Activated naive CD4-positive, alpha-beta T cell treated with anti-CD3 and anti-CD28 coated beads for 36 hours (primary cell): ENCODE results near the gene TULP4. TPM values are rescaled to one million over a fixed set of nuclear protein-coding genes. Genes with fewer than 3 reads are reported as not detected.
A peak's percentile ranks its signal among the peaks of the same experiment; 100 is the strongest.

Source experiments
- CTCF ChIA-PET: fragments of 350-600 bp; sonication (Branson Sonifier 250); formaldehyde crosslinking; loops from one replicate; lab custom pipeline; 2021; ENCODE audit warnings: antibody characterized with exemption; lab: Charles Lee
- DNase-seq: peaks from one replicate; pipeline ENCODE4 v3.0.0-alpha.2; 2020
- H3K27ac Mint-ChIP-seq: one replicate; pipeline ENCODE4 v1.8.0; 2021; ENCODE audit warnings: mild to moderate bottlenecking, mixed read lengths
- H3K27me3 Mint-ChIP-seq: one replicate; pipeline ENCODE4 v1.8.0; 2021; ENCODE audit warnings: low read depth, mixed read lengths
- H3K36me3 Mint-ChIP-seq: one replicate; pipeline ENCODE4 v1.8.0; 2021; ENCODE audit warnings: low read depth, mixed read lengths
- H3K4me1 Mint-ChIP-seq: one replicate; pipeline ENCODE4 v1.8.0; 2021; ENCODE audit warnings: low read depth, mixed read lengths
- H3K4me3 Mint-ChIP-seq: one replicate; pipeline ENCODE4 v1.8.0; 2021; ENCODE audit warnings: mild to moderate bottlenecking, moderate library complexity, mixed read lengths
- H3K9me3 Mint-ChIP-seq: one replicate; pipeline ENCODE4 v1.8.0; 2021; ENCODE audit warnings: mixed read lengths
- intact Hi-C: fragments of 100-400 bp; cut with micrococcal nuclease; formaldehyde crosslinking; loops from one replicate; pipeline ENCODE4 v1.15.1; 2023
- total RNA-seq, 2 experiments: library from RNA; stranded (reverse); gene quantifications; one replicate each; pipeline ENCODE4 v1.2.3, GENCODE V29; 2021

The TULP4 gene
- total RNA-seq, 2 experiments from 2014 or later: 17.4 to 17.6 TPM

DNA sequence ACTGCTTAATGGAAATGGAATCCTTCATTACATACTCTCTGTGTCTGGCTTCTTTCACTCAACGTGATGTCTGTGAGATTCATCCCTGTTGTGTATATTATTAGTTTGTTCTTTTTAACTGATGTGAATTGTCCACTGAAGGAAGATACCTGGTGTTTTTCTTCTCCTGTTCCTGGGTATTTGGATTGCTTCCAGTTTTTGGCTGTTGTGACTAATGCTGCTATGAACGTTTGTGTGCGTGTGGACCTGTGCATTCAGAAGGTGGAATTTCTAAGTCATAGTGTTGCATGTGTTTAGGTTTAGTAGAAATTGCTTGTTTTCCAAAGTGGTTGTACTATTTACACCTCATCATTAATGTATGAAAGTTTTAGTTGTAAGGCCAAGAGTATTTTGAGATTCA lies 3.8 kb downstream of the TULP4 start:
- CTCF ChIA-PET: no interaction called here
- H3K4me3 Mint-ChIP-seq: no peak overlapping the region
- no peak overlapping the region for H3K27ac Mint-ChIP-seq
- peaks cover 10% of the 10 kb centered on the region for H3K4me1 Mint-ChIP-seq
- peaks cover 7% of the 10 kb centered on the region for H3K9me3 Mint-ChIP-seq
- DNase-seq: no peak
- no peaks in the 10 kb centered on the region for H3K27me3 Mint-ChIP-seq
- intact Hi-C loops: no loop called here
- H3K36me3 Mint-ChIP-seq: peaks cover 39% of the 10 kb centered on the region

GRCh38 chr6:158321960-158322359 lies 9.7 kb downstream of the TULP4 start:
- Mint-ChIP-seq H3K9me3 (peaks cover 3% of the 10 kb centered on the region), H3K27ac (no peak overlapping the region), H3K36me3 (peaks cover 10% of the 10 kb centered on the region), H3K4me1 (peaks cover 37% of the 10 kb centered on the region), H3K4me3 (no peak overlapping the region), H3K27me3 (no peaks in the 10 kb centered on the region)
- intact Hi-C loops: no loop called here
- CTCF ChIA-PET: no interaction called here
- no peak for DNase-seq

DNA sequence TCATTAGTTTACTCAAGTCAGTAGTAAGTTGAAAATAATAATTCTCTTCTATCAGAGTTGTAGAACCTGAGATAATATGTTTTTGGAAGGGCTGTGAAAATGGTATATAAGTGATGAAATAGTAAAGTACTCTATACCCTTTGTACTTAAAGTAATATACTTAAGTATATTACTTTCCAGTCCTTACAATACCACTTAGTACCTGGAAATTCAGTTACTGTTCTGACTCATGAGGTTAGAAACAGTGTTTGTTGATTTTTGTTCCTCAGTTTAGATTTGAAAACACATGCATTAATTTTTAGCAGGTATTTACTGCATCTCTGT lies 10.1 kb downstream of the TULP4 start:
- H3K4me3 Mint-ChIP-seq: no peak overlapping the region
- H3K27me3 Mint-ChIP-seq: no peaks in the 10 kb centered on the region
- DNase-seq: no peak
- intact Hi-C loops: no loop called here
- peaks cover 41% of the 10 kb centered on the region for H3K4me1 Mint-ChIP-seq
- H3K36me3 Mint-ChIP-seq: peaks cover 7% of the 10 kb centered on the region
- no peaks in the 10 kb centered on the region for H3K9me3 Mint-ChIP-seq
- CTCF ChIA-PET: no interaction called here
- H3K27ac Mint-ChIP-seq: no peak overlapping the region

DNA sequence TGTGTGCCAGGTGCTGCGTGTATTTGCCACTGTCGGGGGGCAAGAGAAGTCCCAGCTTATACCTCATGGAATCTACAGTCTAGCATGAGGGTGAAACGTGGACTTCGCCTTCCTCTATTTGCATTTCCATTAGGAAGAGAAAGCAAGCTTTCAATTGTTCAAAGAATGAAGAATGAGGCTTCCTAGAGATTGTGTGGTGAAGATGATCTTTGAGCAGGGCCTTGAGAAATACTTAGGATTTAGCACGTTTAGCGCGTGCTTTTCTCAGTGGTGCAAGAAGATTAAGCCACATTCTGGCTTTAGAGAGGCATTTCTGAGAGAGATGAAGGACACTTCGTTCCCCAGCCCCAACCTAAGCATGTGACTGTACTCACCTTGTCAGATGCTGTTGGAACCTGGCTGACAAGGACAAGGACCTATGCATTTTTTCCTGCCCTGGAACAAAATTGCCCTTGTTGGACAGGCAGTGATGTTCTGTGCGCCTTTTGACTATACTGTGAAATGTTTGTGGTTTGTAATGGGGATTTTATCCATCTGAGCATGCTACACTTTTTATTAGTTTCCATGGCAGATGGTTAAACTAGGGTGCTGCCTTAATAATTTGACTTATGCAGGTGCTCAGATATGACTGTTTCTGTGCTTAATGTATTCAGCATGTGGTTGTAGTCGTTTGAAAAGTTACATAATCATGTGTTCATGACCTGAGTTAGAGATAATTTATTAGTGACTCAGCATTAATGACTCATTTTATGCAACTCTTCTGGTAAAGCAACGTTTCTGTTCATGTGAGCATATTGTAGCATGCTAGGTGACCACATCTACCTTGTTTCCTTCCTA lies 10.7 kb downstream of the TULP4 start:
- intact Hi-C loops: no loop called here
- H3K9me3 Mint-ChIP-seq: no peaks in the 10 kb centered on the region
- no peaks in the 10 kb centered on the region for H3K27me3 Mint-ChIP-seq
- H3K36me3 Mint-ChIP-seq: peaks cover 7% of the 10 kb centered on the region
- CTCF ChIA-PET: interaction anchor here (1.0 kb wide), 1 partner anchor 109 kb away, joined by 4 read pairs; no protein-coding TSS in a partner anchor
- H3K4me1 Mint-ChIP-seq: peaks cover 47% of the 10 kb centered on the region
- no peak for DNase-seq
- no peak overlapping the region for H3K27ac Mint-ChIP-seq
- no peak overlapping the region for H3K4me3 Mint-ChIP-seq

DNA sequence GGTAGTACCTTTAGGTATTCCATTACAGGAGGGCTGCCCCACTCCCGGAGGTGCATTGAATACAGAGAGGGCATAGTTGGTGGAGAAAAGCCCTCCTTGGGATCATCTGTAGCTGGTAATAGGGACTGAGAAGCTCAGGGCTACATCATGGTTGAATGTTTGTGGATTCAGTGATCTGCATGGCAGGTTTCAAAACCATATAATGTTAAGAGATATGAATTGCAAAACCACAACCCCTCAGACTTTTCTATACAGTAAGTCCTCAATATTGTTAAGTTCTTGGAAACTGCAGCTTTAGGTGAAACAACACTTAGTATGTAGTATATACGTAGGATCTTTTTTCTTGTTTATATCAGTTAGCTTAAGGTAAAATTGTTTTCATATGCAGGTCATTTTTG lies 11.3 kb downstream of the TULP4 start:
- H3K27me3 Mint-ChIP-seq: no peaks in the 10 kb centered on the region
- peaks cover 7% of the 10 kb centered on the region for H3K36me3 Mint-ChIP-seq
- peaks cover 50% of the 10 kb centered on the region for H3K4me1 Mint-ChIP-seq
- DNase-seq: no peak
- CTCF ChIA-PET: interaction anchor here (1.0 kb wide), 1 partner anchor 110 kb away, joined by 4 read pairs; no protein-coding TSS in a partner anchor
- no peaks in the 10 kb centered on the region for H3K9me3 Mint-ChIP-seq
- H3K4me3 Mint-ChIP-seq: no peak overlapping the region
- intact Hi-C loops: no loop called here
- H3K27ac Mint-ChIP-seq: no peak overlapping the region

GRCh38 chr6:158324136-158324535 lies 11.9 kb downstream of the TULP4 start:
- Mint-ChIP-seq H3K4me1 (peaks cover 53% of the 10 kb centered on the region), H3K4me3 (no peak overlapping the region), H3K27ac (no peak overlapping the region), H3K9me3 (no peaks in the 10 kb centered on the region), H3K27me3 (no peaks in the 10 kb centered on the region), H3K36me3 (peaks cover 7% of the 10 kb centered on the region)
- DNase-seq: no peak
- intact Hi-C loops: no loop called here
- CTCF ChIA-PET: interaction anchor here (1.0 kb wide), 1 partner anchor 110 kb away, joined by 4 read pairs; no protein-coding TSS in a partner anchor

DNA sequence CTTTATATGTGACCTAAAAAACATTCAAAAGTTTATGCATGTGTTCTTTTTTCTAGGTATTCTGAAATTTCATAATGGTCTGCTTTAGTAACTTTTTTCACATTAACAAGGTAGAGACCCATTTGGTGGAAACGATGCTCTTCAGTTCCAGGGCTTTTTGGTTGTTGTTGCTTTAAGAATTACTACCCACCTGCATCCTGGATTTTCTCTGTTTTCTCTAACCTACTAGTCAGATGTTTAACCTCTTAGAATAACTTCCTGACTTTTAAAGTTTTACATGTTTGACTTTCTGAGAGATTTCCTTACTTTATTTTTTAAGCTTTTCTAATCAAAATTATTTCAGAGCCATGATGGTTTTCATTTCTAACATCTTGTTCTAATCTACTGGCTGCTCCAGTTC lies 14.9 kb downstream of the TULP4 start:
- Mint-ChIP-seq H3K4me3 (no peak overlapping the region), H3K4me1 (peaks cover 46% of the 10 kb centered on the region), H3K27me3 (no peaks in the 10 kb centered on the region), H3K27ac (no peak overlapping the region), H3K36me3 (peaks cover 6% of the 10 kb centered on the region), H3K9me3 (peaks cover 1% of the 10 kb centered on the region)
- CTCF ChIA-PET: interaction anchor here (0.7 to 1.2 kb wide), 3 partner anchors 106 to 1930 kb away, joined by 3 to 6 read pairs (median 3); no protein-coding TSS in a partner anchor
- intact Hi-C loops: no loop called here
- DNase-seq: no peak

- Mint-ChIP-seq H3K4me3 (no peak overlapping the region), H3K27ac (no peak overlapping the region), H3K4me1 (peaks cover 33% of the 10 kb centered on the region), H3K9me3 (peaks cover 6% of the 10 kb centered on the region), H3K36me3 (peaks cover 15% of the 10 kb centered on the region), H3K27me3 (no peaks in the 10 kb centered on the region)
- CTCF ChIA-PET: interaction anchor here (0.6 kb wide), 2 partner anchors 27 to 1562 kb away, joined by 3 to 5 read pairs; no protein-coding TSS in a partner anchor
- intact Hi-C loops: no loop called here
- DNase-seq: no peak
These were observed 16.7 kb downstream of the TULP4 start for GRCh38 chr6:158328952-158329351.

DNA sequence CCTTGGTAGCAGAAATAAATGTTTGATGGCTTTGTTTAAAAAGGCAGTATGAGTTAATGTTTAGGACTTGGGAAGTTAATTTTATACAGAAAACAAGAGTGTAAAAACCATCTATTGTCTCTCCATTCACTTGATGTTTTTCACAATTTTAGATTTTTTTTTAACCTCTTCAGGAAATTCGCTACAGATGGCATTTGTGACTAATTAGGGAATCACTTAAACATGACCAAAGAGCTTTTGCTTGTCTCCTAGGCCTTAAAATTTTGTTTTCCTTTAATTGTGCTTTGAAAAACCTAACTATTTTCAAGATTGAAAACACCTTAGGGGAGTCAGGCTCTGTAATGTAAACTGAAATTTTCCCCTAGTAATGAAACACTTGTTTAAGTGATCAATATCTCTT lies 17.3 kb downstream of the TULP4 start:
- CTCF ChIA-PET: interaction anchor here (0.6 to 0.7 kb wide), 3 partner anchors 27 to 1562 kb away, joined by 3 to 5 read pairs (median 3); no protein-coding TSS in a partner anchor
- Mint-ChIP-seq H3K4me3 (no peak overlapping the region), H3K27ac (no peak overlapping the region), H3K27me3 (no peaks in the 10 kb centered on the region), H3K9me3 (peaks cover 6% of the 10 kb centered on the region), H3K36me3 (peaks cover 17% of the 10 kb centered on the region), H3K4me1 (peaks cover 33% of the 10 kb centered on the region)
- intact Hi-C loops: no loop called here
- DNase-seq: no peak

DNA sequence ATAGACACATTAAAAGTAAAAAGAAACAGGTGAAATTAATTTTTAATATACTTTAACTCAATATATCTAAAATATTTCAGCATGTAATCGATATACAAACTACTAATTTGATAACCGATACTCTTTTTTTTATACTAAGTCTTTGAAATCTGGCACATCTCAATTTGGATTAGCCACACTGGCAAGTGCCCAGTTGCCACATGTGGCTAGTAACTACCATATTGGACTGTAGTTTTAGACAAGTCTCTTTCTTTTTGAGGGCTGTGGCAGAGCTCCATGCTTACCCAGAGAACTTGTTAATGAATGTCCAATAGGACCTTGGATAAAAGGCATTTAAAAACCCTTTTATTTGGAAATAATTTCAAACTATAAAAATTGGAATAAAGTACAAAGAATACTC lies 17.8 kb downstream of the TULP4 start:
- H3K9me3 Mint-ChIP-seq: peaks cover 6% of the 10 kb centered on the region
- H3K4me3 Mint-ChIP-seq: no peak overlapping the region
- H3K27me3 Mint-ChIP-seq: no peaks in the 10 kb centered on the region
- H3K27ac Mint-ChIP-seq: no peak overlapping the region
- DNase-seq: no peak
- CTCF ChIA-PET: interaction anchor here (0.7 kb wide), 1 partner anchor 37 kb away, joined by 3 read pairs; no protein-coding TSS in a partner anchor
- peaks cover 17% of the 10 kb centered on the region for H3K36me3 Mint-ChIP-seq
- intact Hi-C loops: no loop called here
- H3K4me1 Mint-ChIP-seq: peaks cover 35% of the 10 kb centered on the region

- DNase-seq: no peak
- intact Hi-C loops: no loop called here
- H3K9me3 Mint-ChIP-seq: peaks cover 6% of the 10 kb centered on the region
- CTCF ChIA-PET: no interaction called here
- no peak overlapping the region for H3K4me3 Mint-ChIP-seq
- peak overlapping the region; percentile 21 for H3K27ac Mint-ChIP-seq
- H3K4me1 Mint-ChIP-seq: peaks cover 38% of the 10 kb centered on the region
- no peaks in the 10 kb centered on the region for H3K27me3 Mint-ChIP-seq
- H3K36me3 Mint-ChIP-seq: peaks cover 17% of the 10 kb centered on the region
These were observed 20.0 kb downstream of the TULP4 start for GRCh38 chr6:158332237-158332636.

DNA sequence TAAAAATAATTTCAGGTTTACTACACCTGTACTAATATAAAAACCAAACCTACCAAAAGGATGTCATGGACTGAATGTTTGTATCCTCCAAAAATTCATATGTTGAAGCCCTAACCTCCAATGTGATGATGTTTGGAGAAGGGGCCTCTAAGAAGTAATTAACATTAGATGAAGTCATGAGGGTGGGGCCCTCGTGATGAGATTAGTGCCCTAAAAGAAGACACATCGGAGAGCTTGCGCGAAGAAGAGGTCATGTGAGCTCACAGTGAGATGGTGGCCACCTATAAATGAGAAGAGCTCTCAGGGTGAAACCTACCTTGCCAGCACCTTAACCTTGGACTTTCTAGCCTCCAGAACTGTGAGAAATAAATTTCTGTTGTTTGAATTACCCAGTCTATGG lies 20.8 kb downstream of the TULP4 start:
- H3K4me1 Mint-ChIP-seq: peaks cover 31% of the 10 kb centered on the region
- CTCF ChIA-PET: no interaction called here
- H3K4me3 Mint-ChIP-seq: no peak overlapping the region
- intact Hi-C loops: no loop called here
- H3K9me3 Mint-ChIP-seq: peaks cover 6% of the 10 kb centered on the region
- H3K27me3 Mint-ChIP-seq: no peaks in the 10 kb centered on the region
- no peak overlapping the region for H3K27ac Mint-ChIP-seq
- peaks cover 20% of the 10 kb centered on the region for H3K36me3 Mint-ChIP-seq
- no peak for DNase-seq

- no peak for DNase-seq
- intact Hi-C loops: no loop called here
These were observed 22.3 kb downstream of the TULP4 start for GRCh38 chr6:158334534-158334933.

More at GRCh38 chr6:158334534-158334933, 22.3 kb downstream of the TULP4 start:
- peaks cover 21% of the 10 kb centered on the region for H3K4me1 Mint-ChIP-seq
- no peak overlapping the region for H3K27ac Mint-ChIP-seq
- peaks cover 25% of the 10 kb centered on the region for H3K36me3 Mint-ChIP-seq
- CTCF ChIA-PET: no interaction called here
- no peaks in the 10 kb centered on the region for H3K27me3 Mint-ChIP-seq
- H3K9me3 Mint-ChIP-seq: peaks cover 6% of the 10 kb centered on the region
- H3K4me3 Mint-ChIP-seq: no peak overlapping the region
